NT2/D1 (cell line): ENCODE results near the gene SMIM12.

ENCODE experiments used
- SUZ12 ChIP-seq: IDR thresholded peaks from 2 replicates; pipeline ENCODE4 v1.6.1; 2011; ENCODE audit not compliant: insufficient read length, insufficient read depth; ENCODE audit errors: extremely low read depth
- YY1 ChIP-seq: IDR thresholded peaks from 2 replicates; pipeline ENCODE4 v1.6.1; 2011; ENCODE audit not compliant: insufficient read length, insufficient read depth
- ZNF274 ChIP-seq: IDR thresholded peaks from 2 replicates; pipeline ENCODE4 v1.6.1; 2011; ENCODE audit warnings: mild to moderate bottlenecking, low read depth, low read length

GRCh38 chr1:34906756-34907155 is 47.2 kb upstream of the SMIM12 start:
- TF ChIP-seq YY1 = no peak
- TF ChIP-seq ZNF274 = no peak
- no peak for TF ChIP-seq SUZ12
